GM23338 (cell line): ENCODE results near the gene PEPD. TPM values are rescaled to one million over a fixed set of nuclear protein-coding genes. Genes with fewer than 3 reads are reported as not detected.

ENCODE experiments used
- ATAC-seq: fragments of 200-7000 bp; cut with Tn5 transposase; 3 replicates; pipeline ENCODE4 v1.9.1; 2020
- DNase-seq: peaks from one replicate; pipeline ENCODE4 v3.0.0-alpha.2; 2015; ENCODE audit warnings: low spot score
- H2AFZ ChIP-seq: fragments of 200-600 bp; sonication (generic); 2 replicates; pipeline ENCODE4 v1.8.0; 2016; ENCODE audit warnings: antibody characterized with exemption, mild to moderate bottlenecking, moderate library complexity
- H3F3A ChIP-seq: fragments of 200-600 bp; sonication (generic); replicated peaks from 2 replicates; pipeline ENCODE4 v1.8.0; 2017; ENCODE audit warnings: antibody characterized with exemption, mixed run types, low read depth
- H3K27ac ChIP-seq: fragments of 200-600 bp; sonication (generic); 2 replicates; pipeline ENCODE4 v1.6.1; 2016; ENCODE audit warnings: low read depth
- H3K27me3 ChIP-seq: fragments of 200-600 bp; sonication (generic); 2 replicates; pipeline ENCODE4 v1.8.0; 2016; ENCODE audit warnings: mild to moderate bottlenecking, mixed run types, moderate library complexity; ENCODE audit not compliant: insufficient read depth
- H3K36me3 ChIP-seq: fragments of 200-600 bp; sonication (generic); 2 replicates; pipeline ENCODE4 v1.8.0; 2016; ENCODE audit warnings: mild to moderate bottlenecking; ENCODE audit not compliant: insufficient read depth
- H3K4me1 ChIP-seq: fragments of 200-600 bp; sonication (generic); 2 replicates; pipeline ENCODE4 v1.8.0; 2016; ENCODE audit warnings: mild to moderate bottlenecking, moderate library complexity; ENCODE audit not compliant: insufficient read depth
- H3K4me2 ChIP-seq: fragments of 200-600 bp; sonication (generic); 2 replicates; pipeline ENCODE4 v1.7.1; 2017; ENCODE audit warnings: mixed run types
- H3K4me3 ChIP-seq: fragments of 200-600 bp; sonication (generic); 2 replicates; pipeline ENCODE4 v1.6.1; 2016; ENCODE audit warnings: mixed run types
- H3K79me2 ChIP-seq: fragments of 200-600 bp; sonication (generic); replicated peaks from 2 replicates; pipeline ENCODE4 v1.8.0; 2017; ENCODE audit warnings: mild to moderate bottlenecking; ENCODE audit not compliant: insufficient read depth
- H3K9me2 ChIP-seq: fragments of 200-600 bp; sonication (generic); 2 replicates; pipeline ENCODE4 v1.8.0; 2017; ENCODE audit not compliant: insufficient read depth
- H4K20me1 ChIP-seq: fragments of 200-600 bp; sonication (generic); replicated peaks from 2 replicates; pipeline ENCODE4 v1.8.0; 2017; ENCODE audit warnings: mild to moderate bottlenecking; ENCODE audit not compliant: insufficient read depth
- H3K27ac Mint-ChIP-seq: 2 replicates; pipeline ENCODE4 v1.8.0; 2020; ENCODE audit warnings: inconsistent platforms, mild to moderate bottlenecking, moderate library complexity, mixed read lengths
- H3K27me3 Mint-ChIP-seq: 3 replicates; pipeline ENCODE4 v1.8.0; 2022; ENCODE audit warnings: low read depth, mild to moderate bottlenecking, moderate library complexity, mixed read lengths, inconsistent platforms; ENCODE audit not compliant: insufficient read depth, poor library complexity
- H3K36me3 Mint-ChIP-seq: 3 replicates; pipeline ENCODE4 v1.8.0; 2021; ENCODE audit warnings: low read depth, mild to moderate bottlenecking, inconsistent platforms, moderate library complexity, mixed read lengths
- H3K4me1 Mint-ChIP-seq: 3 replicates; pipeline ENCODE4 v1.8.0; 2020; ENCODE audit warnings: mild to moderate bottlenecking, inconsistent platforms, mixed read lengths
- H3K4me3 Mint-ChIP-seq: 3 replicates; pipeline ENCODE4 v1.8.0; 2021; ENCODE audit warnings: moderate library complexity, mild to moderate bottlenecking, inconsistent platforms, mixed read lengths
- H3K9me3 Mint-ChIP-seq: 3 replicates; pipeline ENCODE4 v1.8.0; 2020; ENCODE audit warnings: moderate library complexity, mild to moderate bottlenecking, inconsistent platforms, mixed read lengths
- CREB1 ChIP-seq: fragments of 250-450 bp; sonication (Bioruptor Pico); IDR thresholded peaks from 2 replicates; pipeline ENCODE4 v1.5.0; 2020; ENCODE audit warnings: low read depth, mild to moderate bottlenecking, moderate library complexity
- ETS1 ChIP-seq: IDR thresholded peaks from 2 replicates; pipeline ENCODE4 v1.6.1; 2016; ENCODE audit warnings: antibody characterized with exemption
- EZH2 ChIP-seq: fragments of 200-600 bp; sonication (generic); IDR thresholded peaks from one replicate; pipeline ENCODE4 v1.8.0; 2017; ENCODE audit warnings: antibody characterized with exemption, mild to moderate bottlenecking, low read depth; ENCODE audit not compliant: unreplicated experiment
- JUNB ChIP-seq: IDR thresholded peaks from one replicate; pipeline ENCODE4 v1.6.1; 2016; ENCODE audit warnings: antibody characterized with exemption; ENCODE audit not compliant: unreplicated experiment
- POLR2AphosphoS5 ChIP-seq: IDR thresholded peaks from 2 replicates; pipeline ENCODE4 v1.6.1; 2016; ENCODE audit warnings: antibody characterized with exemption, low read depth
- REST ChIP-seq: IDR thresholded peaks from one replicate; pipeline ENCODE4 v1.6.1; 2018; ENCODE audit warnings: antibody characterized with exemption; ENCODE audit not compliant: unreplicated experiment
- STAT1 ChIP-seq: IDR thresholded peaks from one replicate; pipeline ENCODE4 v1.6.1; 2016; ENCODE audit warnings: antibody characterized with exemption; ENCODE audit not compliant: unreplicated experiment
- ZNF462 ChIP-seq: fragments of 250-450 bp; sonication (Bioruptor Pico); IDR thresholded peaks from 2 replicates; pipeline ENCODE4 v1.5.0; 2020; ENCODE audit warnings: mild to moderate bottlenecking, moderate library complexity
- polyA plus RNA-seq: library from polyadenylated mRNA; unstranded; fragments of >200 nt; fragmentation: Nextera tagmentation; extraction: Ambion mirVana; gene quantifications from 2 replicates; pipeline ENCODE4 v1.2.1, GENCODE V29; 2016
- total RNA-seq: library from RNA; depleted of rRNA; stranded (reverse); fragments of >200 nt; shearing (Covaris generic); gene quantifications from 2 replicates; pipeline ENCODE4 v1.2.3, GENCODE V29; 2014

PEPD gene
- total and polyA plus RNA-seq, 2 experiments from 2014 or later = 81.7 to 89.2 TPM

GRCh38 chr19:33345163-33345562, 176.4 kb downstream of the PEPD start:
- Histone ChIP-seq H3K4me2 (no peak overlapping the region), H3K27me3 (no peaks in the 10 kb centered on the region), H3F3A (no peaks in the 10 kb centered on the region), H3K4me1 (no peaks in the 10 kb centered on the region), H3K36me3 (no peaks in the 10 kb centered on the region), H2AFZ (no peak overlapping the region), H4K20me1 (no peaks in the 10 kb centered on the region), H3K79me2 (no peaks in the 10 kb centered on the region), H3K4me3 (no peak overlapping the region), H3K9me2 (no peaks in the 10 kb centered on the region), H3K27ac (no peak overlapping the region)
- ATAC-seq = no peak
- Mint-ChIP-seq H3K4me1 (peaks cover 5% of the 10 kb centered on the region), H3K27ac (no peak overlapping the region), H3K36me3 (no peaks in the 10 kb centered on the region), H3K27me3 (peaks cover 3% of the 10 kb centered on the region), H3K4me3 (no peak overlapping the region), H3K9me3 (no peaks in the 10 kb centered on the region)
- no peak for DNase-seq
- TF ChIP-seq STAT1 (no peak), EZH2 (no peak), ZNF462 (CRISPR knock-in tag) (no peak), POLR2AphosphoS5 (no peak), REST (no peak), CREB1 (no peak), JUNB (no peak), ETS1 (no peak)
